ENCODE data around the gene ZSCAN9.

Gene ZSCAN9

GRCh38 chr6:28281288-28282064, 56.4 kb downstream of the ZSCAN9 start, which contains the start of gene PGBD1:
TSS of gene PGBD1 (plus strand) at chr6:28281572. CDS start at chr6:28283814, 2,242 bp downstream.
- DNase-seq (ENCODE audit: low read depth): peak; percentile 36
- TF ChIP-seq CTCF (conservative IDR thresholded peaks at IDR 0.05; ENCODE audit: low read depth, low read length): no peak
- H3K4me3 ChIP-seq (ENCODE audit: low read length): peak within 1 kb of the TSS; percentile 77

- no peak for TF ChIP-seq CTCF (conservative IDR thresholded peaks at IDR 0.05; ENCODE audit: low read depth, low read length)
- DNase-seq (ENCODE audit: low read depth): no peak
- no peak overlapping the region for H3K4me3 ChIP-seq (ENCODE audit: low read length)
These were observed 57.9 kb downstream of the ZSCAN9 start for GRCh38 chr6:28282926-28283325.

Measured in retinal pigment epithelial cell (primary cell).